Measurements from ENCODE around the gene BIN2.

GRCh38 chr12:51295651-51296050 lies 28.3 kb downstream of the BIN2 start:
- no peak for TF ChIP-seq ELF4 (CRISPR knock-in tag; IDR thresholded peaks at IDR 0.05; ENCODE audit: low read depth)
- TF ChIP-seq RELA (CRISPR knock-in tag; IDR thresholded peaks at IDR 0.05; ENCODE audit: borderline replicate concordance): no peak
- no peak for TF ChIP-seq CDX4 (CRISPR knock-in tag; IDR thresholded peaks at IDR 0.05; ENCODE audit: borderline replicate concordance)
- TF ChIP-seq ZNF232 (CRISPR knock-in tag; IDR thresholded peaks at IDR 0.05): no peak
- TF ChIP-seq CTCF (IDR thresholded peaks at IDR 0.05): no peak
- TF ChIP-seq CREB1 (CRISPR knock-in tag; IDR thresholded peaks at IDR 0.05): no peak
- TF ChIP-seq ATF3 (CRISPR knock-in tag; conservative IDR thresholded peaks at IDR 0.05): no peak

All from WTC11 (cell line).